C4-2B (cell line): ENCODE data around the gene PLD5.
"Not testable (repeated sequence)": the region's sequence is repeated elsewhere in the genome, so short reads cannot be mapped to it uniquely, and the experiment has no call there.

Experiments
- H3K27ac ChIP-seq: fragments of 450-650 bp; 2 replicates; pipeline ENCODE4 v1.5.1; 2017
- CTCF ChIP-seq: fragments of 450-650 bp; conservative IDR thresholded peaks from 2 replicates; pipeline ENCODE4 v1.5.1; 2017; ENCODE audit warnings: mild to moderate bottlenecking
- ZFX ChIP-seq: fragments of 450-650 bp; IDR thresholded peaks from 2 replicates; pipeline ENCODE4 v1.6.1; 2017

PLD5 gene

GRCh38 chr1:242489545-242489944 is 35.0 kb downstream of the PLD5 start:
- H3K27ac ChIP-seq = no peak overlapping the region
- TF ChIP-seq CTCF (no peak), ZFX (no peak)

GRCh38 chr1:242477944-242478343 is 46.6 kb downstream of the PLD5 start:
- no peak for TF ChIP-seq CTCF
- no peak overlapping the region for H3K27ac ChIP-seq

- TF ChIP-seq CTCF (no peak), ZFX (no peak)
Observed at GRCh38 chr1:242470774-242471173, 53.7 kb downstream of the PLD5 start.

GRCh38 chr1:242468784-242469183 is 55.7 kb downstream of the PLD5 start:
- H3K27ac ChIP-seq = no peak overlapping the region
- TF ChIP-seq CTCF (no peak), ZFX (no peak)

More at GRCh38 chr1:242470774-242471173, 53.7 kb downstream of the PLD5 start:
- H3K27ac ChIP-seq = no peak overlapping the region

- TF ChIP-seq CTCF (peak; percentile 84), ZFX (no peak)
- H3K27ac ChIP-seq = no peak overlapping the region
Observed at GRCh38 chr1:242467556-242468145, 56.8 kb downstream of the PLD5 start.

- no peak overlapping the region for H3K27ac ChIP-seq
- TF ChIP-seq CTCF (no peak), ZFX (no peak)
Observed at GRCh38 chr1:242462867-242463266, 61.6 kb downstream of the PLD5 start.

GRCh38 chr1:242459740-242460139 is 64.8 kb downstream of the PLD5 start:
- not testable (repeated sequence) for H3K27ac ChIP-seq

GRCh38 chr1:242456726-242457269 is 67.7 kb downstream of the PLD5 start:
- H3K27ac ChIP-seq = no peak overlapping the region
- TF ChIP-seq ZFX = no peak
- no peak for TF ChIP-seq CTCF
